ENCODE measurements around the gene TRAM2.

The TRAM2 gene

DNA sequence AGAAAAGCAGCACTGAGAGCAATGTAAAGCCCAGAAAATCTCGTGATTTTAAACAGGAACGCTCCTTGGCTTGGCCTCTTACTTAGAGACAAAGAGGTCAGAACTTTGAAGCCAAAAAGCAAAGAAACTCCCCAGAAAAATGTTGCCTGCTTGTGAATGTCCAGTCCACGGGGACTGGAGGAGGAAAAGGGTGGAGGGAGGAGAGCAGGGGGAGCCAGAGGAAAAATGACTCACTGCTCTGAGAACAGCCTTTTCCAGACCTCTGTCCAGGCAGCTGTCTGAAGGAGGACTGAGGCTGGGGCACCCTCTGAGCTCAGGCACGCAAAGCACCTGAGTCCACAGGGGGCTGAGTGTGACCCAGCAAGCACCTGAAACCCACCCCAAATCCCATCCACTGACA lies 64.7 kb downstream of the TRAM2 start:
- H3K9me3 ChIP-seq (replicated peaks; ENCODE audit: low read length) = no peaks in the 10 kb centered on the region
- no peak overlapping the region for H3K4me3 ChIP-seq (ENCODE audit: low read length)
- H3K27me3 ChIP-seq (ENCODE audit: control insufficient read depth, insufficient read depth, low read length) = no peaks in the 10 kb centered on the region
- H3K4me1 ChIP-seq (ENCODE audit: control insufficient read depth, insufficient read depth, low read length) = peaks cover 100% of the 10 kb centered on the region
- peak overlapping the region; percentile 23 for H3K4me2 ChIP-seq (ENCODE audit: low read length)
- peaks cover 91% of the 10 kb centered on the region for H3K36me3 ChIP-seq (ENCODE audit: insufficient read depth, low read length)
- H3K9ac ChIP-seq (ENCODE audit: low read depth, low read length) = peak overlapping the region; percentile 79

DNA sequence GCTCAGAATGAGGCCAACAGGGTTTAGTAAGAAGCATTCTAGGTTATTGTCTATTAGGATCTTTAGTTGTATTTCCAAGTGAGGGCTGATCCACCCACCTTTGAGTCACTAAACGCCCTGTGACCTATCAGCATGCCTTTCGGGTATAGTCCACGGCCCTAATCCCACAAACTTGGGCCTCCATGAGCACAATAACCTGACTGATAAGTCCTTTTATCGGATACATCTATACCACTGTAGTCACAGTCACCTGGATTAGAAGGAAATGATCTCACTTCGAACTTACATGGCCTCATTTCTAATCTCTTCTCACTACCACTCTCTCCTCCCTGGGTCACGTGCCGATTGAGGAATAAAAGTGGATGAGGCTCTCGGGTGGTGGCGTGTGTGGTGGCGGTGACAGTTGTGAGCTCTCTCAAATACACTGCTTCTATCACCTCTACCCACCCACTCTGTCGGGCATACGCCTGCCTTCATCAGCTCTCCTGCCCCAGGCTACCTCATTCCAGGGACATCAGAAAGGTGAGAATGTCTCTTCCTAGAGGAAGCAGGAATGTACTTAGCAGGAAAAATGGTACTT lies 65.2 kb downstream of the TRAM2 start:
- peaks cover 91% of the 10 kb centered on the region for H3K36me3 ChIP-seq (ENCODE audit: insufficient read depth, low read length)
- H3K9ac ChIP-seq (ENCODE audit: low read depth, low read length) = peak overlapping the region; percentile 79
- H3K4me2 ChIP-seq (ENCODE audit: low read length) = peak overlapping the region; percentile 23
- no peaks in the 10 kb centered on the region for H3K27me3 ChIP-seq (ENCODE audit: control insufficient read depth, insufficient read depth, low read length)
- H3K4me3 ChIP-seq (ENCODE audit: low read length) = no peak overlapping the region
- peaks cover 98% of the 10 kb centered on the region for H3K4me1 ChIP-seq (ENCODE audit: control insufficient read depth, insufficient read depth, low read length)
- H3K9me3 ChIP-seq (replicated peaks; ENCODE audit: low read length) = no peaks in the 10 kb centered on the region

DNA sequence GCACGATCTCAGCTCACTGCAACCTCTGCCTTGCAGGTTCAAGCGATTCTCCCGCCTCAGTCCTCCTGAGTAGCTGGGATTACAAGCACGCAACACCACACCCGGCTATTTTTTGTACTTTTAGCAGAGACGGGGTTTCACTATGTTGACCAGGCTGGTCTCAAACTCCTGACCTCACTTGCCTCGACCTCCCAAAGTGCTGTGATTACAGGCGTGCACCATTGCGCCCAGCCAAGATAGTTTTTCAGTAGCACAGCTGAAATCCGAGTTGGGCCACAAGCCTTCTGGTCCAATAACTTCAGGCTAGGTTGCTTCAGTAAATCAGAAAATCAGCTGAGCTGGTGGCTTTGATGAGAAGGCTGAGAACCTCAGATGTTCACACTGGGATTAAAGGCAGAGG lies 65.7 kb downstream of the TRAM2 start:
- Histone ChIP-seq H3K36me3 (ENCODE audit: insufficient read depth, low read length) (peaks cover 91% of the 10 kb centered on the region), H3K9ac (ENCODE audit: low read depth, low read length) (peak overlapping the region; percentile 79)

DNA sequence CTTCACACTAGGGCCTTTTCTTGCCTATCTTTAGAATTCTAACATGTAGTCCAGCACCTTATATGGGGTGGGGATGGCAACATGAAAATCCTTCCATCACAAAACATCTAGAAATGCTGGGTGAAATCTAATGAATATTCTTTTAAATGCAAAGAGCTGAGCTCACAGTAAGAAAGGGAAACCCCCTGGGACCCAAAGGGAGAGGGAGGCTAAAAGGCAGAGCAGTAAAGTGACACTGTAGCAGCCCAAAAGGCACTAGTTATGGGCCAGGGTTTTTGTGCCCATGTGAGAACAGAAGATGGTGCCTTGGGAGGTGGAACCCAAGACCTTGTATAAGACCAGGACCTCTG lies 66.7 kb downstream of the TRAM2 start:
- Histone ChIP-seq H3K4me2 (ENCODE audit: low read length) (peak overlapping the region; percentile 28), H3K4me1 (ENCODE audit: control insufficient read depth, insufficient read depth, low read length) (peaks cover 96% of the 10 kb centered on the region), H3K4me3 (ENCODE audit: low read length) (no peak overlapping the region), H3K9me3 (replicated peaks; ENCODE audit: low read length) (no peaks in the 10 kb centered on the region), H3K36me3 (ENCODE audit: insufficient read depth, low read length) (peaks cover 92% of the 10 kb centered on the region), H3K27me3 (ENCODE audit: control insufficient read depth, insufficient read depth, low read length) (no peaks in the 10 kb centered on the region), H3K9ac (ENCODE audit: low read depth, low read length) (peak overlapping the region; percentile 59)

More for the DNA sequence above, 65.7 kb downstream of the TRAM2 start:
- Histone ChIP-seq H3K9me3 (replicated peaks; ENCODE audit: low read length) (no peaks in the 10 kb centered on the region), H3K27me3 (ENCODE audit: control insufficient read depth, insufficient read depth, low read length) (no peaks in the 10 kb centered on the region), H3K4me3 (ENCODE audit: low read length) (no peak overlapping the region), H3K4me2 (ENCODE audit: low read length) (peak overlapping the region; percentile 23), H3K4me1 (ENCODE audit: control insufficient read depth, insufficient read depth, low read length) (peaks cover 96% of the 10 kb centered on the region)

DNA sequence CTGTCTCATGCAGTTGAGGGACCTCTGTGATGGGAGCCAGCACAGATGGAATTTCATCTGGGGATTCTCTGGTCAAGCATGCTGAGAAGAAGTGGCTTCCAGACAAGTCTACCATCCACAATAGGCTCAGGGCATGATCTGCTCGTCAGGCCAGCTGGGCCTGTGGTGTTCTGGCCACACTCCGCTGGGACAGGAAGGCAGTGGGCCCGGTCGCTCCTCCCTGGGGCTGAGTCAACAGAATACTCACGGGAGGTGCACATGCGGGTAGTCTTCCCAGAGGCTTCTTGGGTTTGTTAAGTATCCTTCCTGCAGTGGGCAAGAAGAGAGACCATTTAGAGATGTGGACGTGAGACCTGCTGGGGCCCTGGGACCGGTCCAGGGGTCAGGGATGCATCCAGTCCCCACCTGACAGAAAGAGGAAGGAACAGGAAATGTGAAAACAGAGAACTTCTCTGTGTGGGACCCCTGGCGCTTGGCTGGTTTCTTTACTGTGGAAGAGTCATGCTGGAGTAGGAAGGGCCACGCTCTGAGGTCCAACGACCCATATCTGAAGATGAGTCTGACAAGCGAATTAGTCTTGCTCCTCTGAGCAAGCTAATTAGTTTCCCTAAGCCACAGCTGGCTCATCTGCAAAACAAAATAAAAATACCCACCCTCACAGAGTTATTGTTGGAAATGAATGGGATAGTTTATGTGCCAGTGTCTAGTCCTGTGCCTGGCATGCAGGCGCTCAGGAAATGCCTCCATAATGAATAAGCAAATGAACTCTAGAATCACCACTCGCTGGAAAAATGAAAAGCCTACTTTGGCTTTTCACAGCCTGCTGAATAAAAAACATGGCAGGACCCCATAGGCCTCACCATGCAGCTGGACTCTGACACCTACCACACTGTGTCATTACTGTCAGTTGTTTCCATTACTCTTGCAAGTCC lies 67.3 kb downstream of the TRAM2 start:
- Histone ChIP-seq H3K36me3 (ENCODE audit: insufficient read depth, low read length) (peaks cover 92% of the 10 kb centered on the region), H3K4me3 (ENCODE audit: low read length) (no peak overlapping the region), H3K4me2 (ENCODE audit: low read length) (peak overlapping the region; percentile 28), H3K27me3 (ENCODE audit: control insufficient read depth, insufficient read depth, low read length) (no peaks in the 10 kb centered on the region), H3K9ac (ENCODE audit: low read depth, low read length) (peak overlapping the region; percentile 61), H3K9me3 (replicated peaks; ENCODE audit: low read length) (no peaks in the 10 kb centered on the region), H3K4me1 (ENCODE audit: control insufficient read depth, insufficient read depth, low read length) (peaks cover 96% of the 10 kb centered on the region)

DNA sequence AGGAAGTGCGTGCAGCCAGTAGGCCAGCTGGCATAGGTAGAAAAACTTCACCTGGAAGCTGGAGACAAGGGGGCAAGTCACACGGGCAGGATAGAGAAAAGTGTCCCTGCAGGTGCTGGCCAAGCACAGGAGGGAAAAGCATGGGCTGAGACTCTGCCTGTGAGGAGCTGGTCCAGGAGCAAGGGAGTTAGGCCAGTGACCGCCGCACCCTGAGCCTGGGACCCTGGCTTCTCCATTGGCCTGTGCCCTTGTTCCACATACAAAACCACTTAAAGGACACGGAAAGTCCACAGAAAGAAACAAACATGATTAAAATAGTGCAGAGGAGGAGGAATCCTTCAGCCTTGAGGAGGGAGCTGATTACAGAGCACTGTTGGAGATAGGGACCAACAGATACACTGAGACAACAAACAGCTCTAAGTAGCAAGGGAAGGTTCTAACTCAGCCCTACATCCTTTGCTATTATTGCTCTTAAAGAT lies 68.6 kb downstream of the TRAM2 start:
- Histone ChIP-seq H3K36me3 (ENCODE audit: insufficient read depth, low read length) (peaks cover 90% of the 10 kb centered on the region), H3K4me1 (ENCODE audit: control insufficient read depth, insufficient read depth, low read length) (peaks cover 96% of the 10 kb centered on the region)

DNA sequence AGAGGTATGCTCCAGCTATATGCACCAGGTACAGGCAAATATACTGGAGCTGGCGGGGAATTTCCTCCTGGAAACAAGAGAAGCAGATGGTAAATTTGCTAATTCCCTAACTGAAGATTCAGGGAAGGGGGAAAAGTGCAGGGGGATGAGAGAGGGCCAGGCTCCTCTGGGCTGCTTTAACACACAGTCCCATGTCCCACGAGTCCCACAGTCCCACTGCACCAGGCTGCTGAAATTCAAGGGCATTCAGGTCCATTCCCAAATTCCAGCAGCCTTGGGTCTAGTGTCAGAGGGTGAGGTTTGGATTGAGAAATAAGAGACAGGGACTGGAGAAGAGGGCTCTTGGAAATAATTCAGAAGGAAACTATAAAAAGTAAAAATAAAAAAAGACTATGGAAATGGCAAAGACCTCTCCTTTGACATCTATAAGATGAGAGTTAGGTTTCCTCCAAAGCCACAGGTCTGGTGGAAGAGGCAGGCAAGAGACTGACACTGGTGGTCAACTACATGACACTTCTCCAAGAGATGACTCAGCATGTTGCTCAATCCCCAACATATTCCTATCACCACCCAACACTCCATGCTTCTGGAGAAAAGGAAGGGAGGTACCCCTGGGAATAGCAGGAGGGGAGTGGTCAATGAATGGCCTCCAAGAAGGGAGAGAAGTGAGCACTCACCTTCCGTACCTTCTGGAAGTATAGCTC lies 69.2 kb downstream of the TRAM2 start:
- no peak overlapping the region for H3K9ac ChIP-seq (ENCODE audit: low read depth, low read length)
- peaks cover 94% of the 10 kb centered on the region for H3K4me1 ChIP-seq (ENCODE audit: control insufficient read depth, insufficient read depth, low read length)
- peaks cover 90% of the 10 kb centered on the region for H3K36me3 ChIP-seq (ENCODE audit: insufficient read depth, low read length)
- no peaks in the 10 kb centered on the region for H3K27me3 ChIP-seq (ENCODE audit: control insufficient read depth, insufficient read depth, low read length)
- no peaks in the 10 kb centered on the region for H3K9me3 ChIP-seq (replicated peaks; ENCODE audit: low read length)
- no peak overlapping the region for H3K4me2 ChIP-seq (ENCODE audit: low read length)
- no peak overlapping the region for H3K4me3 ChIP-seq (ENCODE audit: low read length)

More for the DNA sequence above, 68.6 kb downstream of the TRAM2 start:
- H3K27me3 ChIP-seq (ENCODE audit: control insufficient read depth, insufficient read depth, low read length) = no peaks in the 10 kb centered on the region
- H3K9me3 ChIP-seq (replicated peaks; ENCODE audit: low read length) = no peaks in the 10 kb centered on the region
- H3K4me3 ChIP-seq (ENCODE audit: low read length) = no peak overlapping the region
- H3K9ac ChIP-seq (ENCODE audit: low read depth, low read length) = no peak overlapping the region
- H3K4me2 ChIP-seq (ENCODE audit: low read length) = no peak overlapping the region

DNA sequence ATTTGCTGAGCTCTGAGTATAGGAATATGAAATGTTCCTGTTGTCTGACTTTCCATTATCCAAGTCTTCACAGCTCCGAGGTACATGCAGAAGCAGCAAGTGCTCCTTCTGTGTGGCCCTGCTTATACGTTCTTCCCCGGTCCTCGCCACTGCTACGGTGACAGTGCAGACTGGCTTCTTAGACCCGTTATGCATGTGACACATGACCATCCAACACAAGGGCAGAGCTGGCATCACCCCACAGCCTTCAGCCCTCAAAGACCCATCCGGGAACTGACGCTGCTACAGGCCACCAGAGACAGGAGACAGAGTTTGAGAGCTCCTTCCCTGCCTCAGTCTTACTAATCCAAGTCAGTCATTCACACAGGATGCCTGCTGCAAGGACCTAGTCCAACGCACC lies 70.4 kb downstream of the TRAM2 start:
- Histone ChIP-seq H3K9ac (ENCODE audit: low read depth, low read length) (no peak overlapping the region), H3K27me3 (ENCODE audit: control insufficient read depth, insufficient read depth, low read length) (no peaks in the 10 kb centered on the region), H3K9me3 (replicated peaks; ENCODE audit: low read length) (no peaks in the 10 kb centered on the region), H3K4me2 (ENCODE audit: low read length) (no peak overlapping the region), H3K4me1 (ENCODE audit: control insufficient read depth, insufficient read depth, low read length) (peaks cover 82% of the 10 kb centered on the region), H3K36me3 (ENCODE audit: insufficient read depth, low read length) (peaks cover 92% of the 10 kb centered on the region), H3K4me3 (ENCODE audit: low read length) (no peak overlapping the region)

DNA sequence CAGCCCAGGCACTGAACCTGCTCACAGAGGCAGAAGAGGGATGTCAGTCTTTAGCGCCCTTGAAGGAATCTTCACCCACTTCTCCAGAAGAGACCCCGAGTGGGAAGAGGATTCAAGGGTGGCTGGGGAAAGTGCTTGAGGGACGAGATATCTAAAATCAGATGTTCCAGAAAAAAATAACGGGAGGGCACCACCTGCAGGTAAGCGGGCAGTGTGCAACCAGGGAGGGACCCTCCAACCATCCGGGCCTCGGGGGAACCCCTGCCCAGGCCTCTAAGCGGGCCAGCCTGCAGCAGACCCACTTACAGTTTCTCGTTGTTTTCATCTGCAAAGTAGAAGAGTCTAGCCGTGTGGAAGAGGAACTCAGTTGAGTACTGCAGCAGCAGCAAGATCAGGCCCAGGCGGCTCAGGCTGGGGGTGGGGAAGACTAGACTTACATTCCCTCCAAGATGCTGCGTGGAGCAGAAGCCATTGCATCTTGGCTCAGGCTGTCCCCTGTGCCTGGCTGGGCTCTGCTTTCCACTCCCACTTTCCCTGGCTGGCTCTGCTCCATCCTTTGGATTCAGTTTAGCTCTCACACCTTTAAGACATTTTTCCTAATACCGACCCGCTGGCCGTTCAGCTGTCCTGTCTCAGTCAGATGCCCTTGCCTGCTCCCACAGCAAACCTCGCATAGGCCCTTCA lies 71.0 kb downstream of the TRAM2 start:
- Histone ChIP-seq H3K9ac (ENCODE audit: low read depth, low read length) (no peak overlapping the region), H3K36me3 (ENCODE audit: insufficient read depth, low read length) (peaks cover 91% of the 10 kb centered on the region), H3K9me3 (replicated peaks; ENCODE audit: low read length) (no peaks in the 10 kb centered on the region), H3K4me2 (ENCODE audit: low read length) (no peak overlapping the region), H3K4me1 (ENCODE audit: control insufficient read depth, insufficient read depth, low read length) (peaks cover 81% of the 10 kb centered on the region), H3K4me3 (ENCODE audit: low read length) (no peak overlapping the region), H3K27me3 (ENCODE audit: control insufficient read depth, insufficient read depth, low read length) (no peaks in the 10 kb centered on the region)

DNA sequence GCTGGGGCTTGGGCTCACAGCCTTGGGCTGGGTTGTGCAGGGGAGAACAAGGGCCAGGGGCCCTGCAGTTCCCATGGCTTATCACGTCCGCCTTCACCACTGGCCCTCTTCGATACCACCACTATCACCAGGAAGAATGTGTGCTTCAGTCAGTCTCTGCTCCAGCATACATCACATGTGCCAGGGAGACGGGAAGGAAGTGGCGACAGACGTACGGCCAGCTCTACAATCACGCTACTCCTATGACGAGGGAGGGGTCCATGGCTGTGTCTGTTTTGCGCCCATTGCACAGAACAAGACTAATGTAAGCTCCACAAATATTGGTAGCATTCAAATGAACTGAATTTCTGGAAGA lies 72.1 kb downstream of the TRAM2 start:
- no peaks in the 10 kb centered on the region for H3K27me3 ChIP-seq (ENCODE audit: control insufficient read depth, insufficient read depth, low read length)
- peaks cover 93% of the 10 kb centered on the region for H3K36me3 ChIP-seq (ENCODE audit: insufficient read depth, low read length)
- H3K9ac ChIP-seq (ENCODE audit: low read depth, low read length) = peak overlapping the region; percentile 53
- H3K4me2 ChIP-seq (ENCODE audit: low read length) = peak overlapping the region; percentile 53
- H3K4me1 ChIP-seq (ENCODE audit: control insufficient read depth, insufficient read depth, low read length) = peaks cover 81% of the 10 kb centered on the region
- H3K9me3 ChIP-seq (replicated peaks; ENCODE audit: low read length) = no peaks in the 10 kb centered on the region
- no peak overlapping the region for H3K4me3 ChIP-seq (ENCODE audit: low read length)

All from skeletal muscle satellite cell (primary cell).